Hippocampal formation (tissue), 2 donors: ENCODE results near the gene RPS5.
A peak's percentile ranks its signal among the peaks of the same experiment; 100 is the strongest.
"Not testable (repeated sequence)": the region's sequence is repeated elsewhere in the genome, so short reads cannot be mapped to it uniquely, and the experiment has no call there.

Source experiments
- DNase-seq, 2 donors: peaks; one replicate each; lab custom pipeline; 2025; lab: John Stamatoyannopoulos, UW

RPS5 gene

DNA sequence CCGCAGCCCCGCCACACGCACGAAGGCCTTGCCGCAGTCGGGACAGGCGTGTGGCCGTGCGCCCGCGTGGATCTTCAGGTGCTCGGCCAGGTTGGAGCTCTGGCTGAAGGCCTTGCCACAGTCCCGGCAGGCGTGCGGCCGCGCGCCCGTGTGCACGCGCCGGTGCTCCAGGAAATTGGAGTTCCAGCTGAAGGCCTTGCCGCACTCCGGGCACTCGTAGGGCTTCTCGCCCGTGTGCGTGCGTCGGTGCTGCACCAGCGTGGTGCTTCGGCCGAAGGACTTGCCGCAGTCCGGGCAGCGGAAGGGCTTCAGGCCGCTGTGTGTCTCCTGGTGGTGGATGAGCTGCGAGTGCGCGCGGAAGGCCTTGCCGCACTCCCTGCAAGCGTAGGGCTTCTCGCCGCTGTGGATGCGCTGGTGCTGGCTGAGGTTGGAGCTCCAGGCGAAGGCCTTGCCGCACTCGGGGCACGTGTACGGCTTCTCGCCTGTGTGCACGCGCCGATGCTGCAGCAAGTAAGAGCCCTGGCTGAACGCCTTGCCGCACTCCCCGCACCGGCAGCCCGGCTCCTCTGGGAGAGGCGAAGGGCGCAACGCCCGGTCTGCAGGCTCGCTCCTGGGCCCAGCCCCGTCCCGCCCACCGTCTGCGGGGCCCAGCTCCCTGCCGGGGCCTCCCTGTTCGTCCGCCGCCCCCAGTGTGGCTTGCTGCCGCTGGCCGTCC, 30.1 kb upstream of the RPS5 start:
- no peak for DNase-seq

- DNase-seq: no peak
Measured at GRCh38 chr19:58357481-58358145, 29.5 kb upstream of the RPS5 start.

GRCh38 chr19:58361900-58362271, 25.2 kb upstream of the RPS5 start:
- DNase-seq: no peak

GRCh38 chr19:58362272-58362994, 24.6 kb upstream of the RPS5 start, which contains the start of gene ZNF497:
Gene ZNF497 (minus strand): TSS chr19:58362751. CDS start chr19:58357635, 5,116 bp downstream.
- DNase-seq: peak; percentile 91 to 96

GRCh38 chr19:58364146-58364545, 22.9 kb upstream of the RPS5 start:
- no peak for DNase-seq

DNA sequence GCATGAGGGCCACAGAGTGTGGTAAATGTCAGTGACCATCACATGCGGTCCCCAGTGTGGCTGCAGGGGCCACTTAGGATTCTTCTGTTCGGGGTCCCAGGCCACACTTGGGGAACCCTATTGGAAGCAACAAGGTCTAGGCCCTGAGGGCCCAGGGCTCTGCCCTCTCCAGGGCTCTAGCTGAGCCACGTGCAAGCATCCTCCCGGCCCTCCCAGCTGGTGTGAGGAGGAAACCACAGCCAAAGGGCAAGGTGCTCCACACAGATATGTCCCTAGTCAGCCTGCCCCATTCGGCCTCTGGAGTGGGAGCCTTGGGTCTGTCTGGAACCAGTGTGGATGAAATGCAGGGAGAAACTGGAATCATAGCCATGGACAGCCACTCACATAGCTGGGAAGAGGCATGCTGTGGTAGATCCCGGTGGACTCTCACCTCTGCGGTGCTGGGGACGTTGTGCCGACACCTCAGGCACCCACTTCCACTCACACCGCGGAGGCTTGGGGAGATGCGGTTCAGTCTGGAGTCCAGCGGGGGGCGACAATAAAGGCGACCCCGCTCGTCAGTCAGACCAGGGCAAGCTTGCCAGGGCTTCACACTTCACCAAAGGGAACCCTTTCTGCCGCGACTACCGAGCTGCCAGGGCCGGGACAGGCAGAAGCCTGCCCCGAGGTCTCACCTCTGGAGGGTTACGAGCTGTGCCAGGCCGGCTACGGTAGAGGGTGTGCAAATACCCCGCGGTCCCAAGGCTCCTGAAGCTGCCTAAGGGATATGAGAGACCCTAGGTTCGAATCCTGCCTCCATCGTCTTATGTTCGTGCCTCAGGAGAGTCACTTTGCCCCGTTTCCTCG, 20.3 kb upstream of the RPS5 start:
- no peak for DNase-seq

- DNase-seq: no peak
Measured at GRCh38 chr19:58367698-58368454, 19.2 kb upstream of the RPS5 start.

DNA sequence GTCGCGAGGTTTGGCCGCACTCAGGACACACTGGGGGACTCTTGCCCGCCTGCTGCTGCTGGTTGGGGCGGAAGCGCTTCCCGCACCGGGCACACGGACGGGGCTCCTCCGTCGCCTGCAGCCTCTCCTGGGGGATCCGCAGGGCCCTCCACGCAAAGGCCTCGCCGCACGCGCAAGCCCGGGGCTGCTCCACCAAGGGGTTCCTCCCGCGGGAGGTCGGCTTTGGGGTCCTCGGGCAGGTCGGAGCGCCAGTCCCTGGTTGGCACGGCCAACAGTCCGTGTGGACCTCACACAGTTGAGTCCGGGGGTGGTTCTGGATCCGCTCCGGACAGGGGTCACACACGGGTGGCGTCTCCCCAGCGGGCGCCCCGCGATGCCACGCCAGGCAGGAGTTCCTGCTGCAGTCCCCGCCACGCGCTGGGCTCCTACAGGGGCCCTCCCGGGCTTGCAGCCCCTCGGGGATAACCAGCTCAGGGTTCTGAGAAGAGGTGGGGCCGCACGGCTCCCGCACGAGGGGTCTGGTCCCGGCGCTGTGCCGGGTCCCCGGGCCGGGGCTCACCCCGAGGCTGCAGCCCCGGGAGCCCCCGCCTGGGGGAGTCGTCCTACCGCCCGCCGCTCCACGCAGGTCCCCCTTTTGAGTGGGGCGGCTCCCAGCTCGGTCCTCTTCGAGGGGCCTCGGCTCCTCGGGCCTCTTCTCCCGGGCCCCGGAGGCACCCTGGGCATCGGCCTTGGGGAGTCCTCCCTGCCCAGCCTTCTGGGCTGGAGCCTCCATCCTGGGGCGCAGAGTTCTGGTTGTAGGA, 18.3 kb upstream of the RPS5 start:
- DNase-seq: no peak

- DNase-seq: no peak
Measured at GRCh38 chr19:58372311-58373133, 14.5 kb upstream of the RPS5 start.

GRCh38 chr19:58374200-58374599, 12.9 kb upstream of the RPS5 start:
- DNase-seq: no peak

- DNase-seq: not testable (repeated sequence)
Measured at GRCh38 chr19:58376724-58377123, 10.3 kb upstream of the RPS5 start.

DNA sequence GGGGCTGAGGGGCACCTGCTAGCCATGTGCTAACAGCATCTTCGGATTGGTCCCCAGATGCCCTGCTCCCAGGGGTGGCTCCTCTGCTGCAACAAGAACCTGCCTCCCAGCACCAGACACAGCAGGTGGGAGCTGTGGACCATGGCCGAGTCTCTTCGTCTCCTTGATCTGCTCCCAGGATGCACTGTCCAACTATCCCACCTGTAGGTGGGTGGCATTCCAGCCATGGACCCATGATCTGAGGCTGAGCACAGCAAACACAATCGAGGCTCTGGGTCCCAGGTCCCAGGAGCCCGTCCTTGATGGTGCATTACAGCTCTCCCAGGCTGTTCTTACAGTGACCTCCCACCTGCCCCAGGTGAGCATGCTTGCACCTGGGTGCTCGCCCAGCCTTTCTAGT, 7.8 kb upstream of the RPS5 start:
- DNase-seq: no peak

- DNase-seq: peak in 1 of 2 donors; percentile 60
Measured at GRCh38 chr19:58380037-58380661, 6.9 kb upstream of the RPS5 start.

- peak; percentile 97 to 98 for DNase-seq
Measured at GRCh38 chr19:58380662-58381459, 6.2 kb upstream of the RPS5 start, which contains the start of gene ZNF837. Gene ZNF837 (minus strand): TSS chr19:58381030. CDS start chr19:58369332, 11,698 bp downstream.

GRCh38 chr19:58381460-58382212, 5.4 kb upstream of the RPS5 start:
- no peak for DNase-seq

GRCh38 chr19:58382997-58383603, 4.0 kb upstream of the RPS5 start:
- no peak for DNase-seq
